Ramos (cell line): ENCODE data around the gene GPR137.

Experiments
- in situ Hi-C: fragments of 300-500 bp; cut with MboI; formaldehyde crosslinking; loops from one replicate; pipeline ENCODE4 v1.14.3; 2022; ENCODE audit warnings: low sequenced_read_pairs; ENCODE audit not compliant: unreplicated experiment

Gene GPR137

GRCh38 chr11:64247729-64248531, 37.7 kb upstream of the GPR137 start:
- in situ Hi-C loops = loop anchor here (25.0 kb wide), 3 partner anchors 889 to 1636 kb away; partner anchors contain the start of genes B3GAT3, EML3, MTA2 and ROM1

GRCh38 chr11:64248578-64248977, 37.1 kb upstream of the GPR137 start:
- in situ Hi-C loops = loop anchor here (25.0 kb wide), 3 partner anchors 889 to 1636 kb away; partner anchors contain the start of genes B3GAT3, EML3, MTA2 and ROM1

DNA sequence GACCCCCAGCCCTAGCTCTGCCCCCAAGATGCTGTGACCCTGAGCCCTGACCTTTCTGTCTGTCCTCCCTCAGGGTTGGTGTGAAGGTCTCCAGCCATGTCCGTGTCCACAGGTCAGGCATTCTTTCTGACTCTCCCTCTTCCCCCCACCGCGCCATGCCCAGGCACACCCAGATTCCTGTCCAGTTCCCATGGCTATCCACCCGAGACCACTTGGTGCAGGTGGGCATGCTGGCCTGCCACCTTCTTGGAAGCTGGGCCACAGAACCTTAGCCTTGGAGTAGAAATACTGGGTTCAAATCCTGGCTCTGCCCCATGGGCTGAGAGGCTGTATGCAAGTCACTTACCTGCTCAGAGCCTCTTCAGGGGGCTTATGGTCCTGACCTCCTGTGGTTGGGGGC, 36.6 kb upstream of the GPR137 start:
- in situ Hi-C loops = loop anchor here (25.0 kb wide), 3 partner anchors 888 to 1637 kb away; partner anchors contain the start of genes B3GAT3, EML3, MTA2 and ROM1

GRCh38 chr11:64249563-64250414, 35.9 kb upstream of the GPR137 start:
- in situ Hi-C loops = loop anchor here (25.0 kb wide), 3 partner anchors 888 to 1637 kb away; partner anchors contain the start of genes B3GAT3, EML3, MTA2 and ROM1

- in situ Hi-C loops = no loop called here
These were observed 35.1 kb upstream of the GPR137 start for GRCh38 chr11:64250415-64251015.

- in situ Hi-C loops = no loop called here
These were observed 34.5 kb upstream of the GPR137 start, which contains the start of gene PLCB3 for GRCh38 chr11:64251016-64251752. Gene PLCB3 (plus strand): TSS chr11:64251530. CDS start chr11:64251650, 120 bp downstream.

- in situ Hi-C loops = no loop called here
These were observed 34.0 kb upstream of the GPR137 start for GRCh38 chr11:64251753-64252002.

DNA sequence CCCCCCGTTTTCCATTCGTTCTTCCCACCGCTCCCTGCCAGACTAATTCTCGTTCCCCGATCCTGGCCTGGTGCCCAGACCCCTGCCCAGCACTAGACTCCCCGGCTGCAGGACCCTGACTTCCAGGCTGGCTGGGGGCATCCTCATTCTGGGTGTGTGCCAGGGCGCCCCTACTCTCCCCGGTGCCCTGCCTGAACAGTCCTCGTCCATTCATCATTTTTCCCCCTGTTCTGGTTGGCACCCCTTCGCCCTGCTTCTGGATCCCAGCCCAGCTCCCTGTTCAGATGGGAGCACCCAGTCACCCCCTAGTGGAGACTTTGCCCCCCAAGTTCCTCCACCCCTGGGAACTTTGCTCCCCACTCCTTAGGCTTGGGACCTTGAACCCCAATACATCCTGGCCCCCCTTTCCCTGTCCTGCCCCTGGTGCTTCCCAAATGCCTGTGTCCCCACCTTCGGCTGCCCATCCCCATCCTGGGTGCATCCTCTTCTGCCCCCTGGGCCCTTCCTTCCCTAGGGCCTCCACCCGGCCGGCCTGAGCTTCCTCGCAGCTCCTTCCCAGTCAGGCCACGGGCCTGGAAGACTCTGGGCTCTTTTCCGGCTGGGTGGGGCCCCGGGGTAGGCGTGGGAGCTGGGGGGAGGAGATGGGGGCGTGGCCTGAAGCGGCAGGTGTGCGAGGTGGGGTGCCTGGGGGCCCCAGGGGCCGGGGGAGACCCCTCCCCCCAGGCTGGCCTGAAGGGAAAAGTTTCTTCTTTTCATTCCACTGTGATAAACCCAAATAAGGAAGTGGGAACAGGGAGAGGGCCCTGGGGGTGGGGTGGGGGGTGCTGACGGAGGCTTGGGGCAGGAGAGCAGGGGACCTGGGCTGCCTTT, 33.4 kb upstream of the GPR137 start:
- in situ Hi-C loops = no loop called here

DNA sequence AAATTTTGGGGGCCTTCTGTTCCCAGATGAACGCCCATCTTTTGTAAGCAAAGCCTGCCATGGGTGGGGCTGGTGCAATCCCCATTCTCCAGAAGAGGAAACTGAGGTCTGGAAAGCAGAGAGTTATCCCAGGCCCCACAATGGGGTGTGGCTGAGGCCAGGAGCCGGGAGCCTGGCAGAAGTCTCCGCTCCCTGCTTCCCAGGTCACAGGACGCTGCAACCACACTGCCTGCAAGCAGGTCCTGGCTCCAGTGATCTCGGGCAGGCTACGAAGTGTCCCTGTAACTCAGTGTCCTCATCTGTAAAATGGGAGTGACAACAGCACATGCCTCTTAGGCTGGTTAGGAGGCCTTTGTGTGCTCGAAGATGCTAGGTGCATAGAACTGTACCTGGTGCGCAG, 32.6 kb upstream of the GPR137 start:
- in situ Hi-C loops = no loop called here

DNA sequence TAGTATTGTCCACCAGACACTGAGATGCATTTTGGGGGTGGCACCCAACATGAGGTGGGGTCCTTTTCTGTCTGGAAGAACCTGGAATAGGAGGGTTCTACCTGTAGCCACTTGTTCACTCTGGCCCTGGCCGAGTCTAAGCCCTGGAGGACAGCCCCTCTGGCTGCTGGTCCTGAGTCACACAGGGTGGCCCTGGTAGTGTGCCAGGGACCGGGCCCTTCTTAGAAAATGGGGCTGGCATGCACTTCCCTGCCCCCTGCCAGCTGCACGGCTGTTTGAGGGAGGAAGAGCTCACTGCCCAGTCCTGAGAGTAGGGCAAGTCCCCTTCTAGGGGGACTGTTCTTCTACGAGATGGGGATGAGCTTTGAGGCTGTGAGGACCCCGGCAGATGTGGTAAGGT, 32.2 kb upstream of the GPR137 start:
- in situ Hi-C loops = no loop called here

DNA sequence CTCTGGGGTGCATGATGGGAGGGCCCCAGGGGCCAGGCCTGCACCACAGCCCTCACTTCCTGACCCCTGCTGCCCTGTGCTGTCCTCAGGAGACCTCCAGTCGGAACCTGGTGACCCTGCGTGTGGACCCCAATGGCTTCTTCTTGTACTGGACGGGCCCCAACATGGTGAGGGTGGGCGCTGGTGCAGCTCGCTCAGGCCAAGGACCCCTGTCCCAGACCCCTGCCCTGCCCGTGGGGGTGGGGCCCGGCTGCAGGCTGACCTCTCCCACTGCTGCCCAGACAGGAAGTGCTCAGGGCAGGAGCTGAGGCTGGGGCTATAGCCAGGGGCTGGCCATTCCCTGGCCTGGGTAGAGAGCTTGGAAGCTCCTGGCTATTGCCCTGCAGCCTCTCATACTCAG, 31.3 kb upstream of the GPR137 start:
- in situ Hi-C loops = no loop called here

- in situ Hi-C loops = no loop called here
These were observed 30.2 kb upstream of the GPR137 start for GRCh38 chr11:64255135-64256128.

DNA sequence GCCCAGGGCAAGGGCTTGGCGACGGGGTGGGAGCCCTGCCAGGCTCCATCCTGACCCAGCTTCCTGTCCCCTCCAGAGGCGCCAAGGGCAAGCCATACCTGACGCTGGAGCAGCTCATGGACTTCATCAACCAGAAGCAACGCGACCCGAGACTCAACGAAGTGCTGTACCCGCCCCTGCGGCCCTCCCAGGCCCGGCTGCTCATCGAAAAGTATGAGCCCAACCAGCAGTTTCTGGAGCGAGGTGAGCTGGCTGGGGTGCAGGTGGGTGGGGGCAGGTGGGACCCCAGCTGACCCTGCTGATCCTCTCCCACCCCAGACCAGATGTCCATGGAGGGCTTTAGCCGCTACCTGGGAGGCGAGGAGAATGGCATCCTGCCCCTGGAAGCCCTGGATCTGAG, 29.3 kb upstream of the GPR137 start:
- in situ Hi-C loops = no loop called here

DNA sequence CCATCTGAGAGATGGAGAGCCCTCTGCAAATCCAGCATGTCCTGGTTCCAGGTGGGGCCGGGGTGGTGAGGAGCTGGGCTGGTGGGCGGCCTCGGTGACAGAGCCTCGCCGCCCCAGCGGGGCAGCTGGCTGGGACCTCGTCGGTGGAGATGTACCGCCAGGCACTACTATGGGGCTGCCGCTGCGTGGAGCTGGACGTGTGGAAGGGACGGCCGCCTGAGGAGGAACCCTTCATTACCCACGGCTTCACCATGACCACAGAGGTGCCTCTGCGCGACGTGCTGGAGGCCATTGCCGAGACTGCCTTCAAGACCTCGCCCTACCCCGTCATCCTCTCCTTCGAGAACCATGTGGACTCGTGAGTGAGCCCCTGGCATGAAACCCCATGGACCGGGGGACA, 27.3 kb upstream of the GPR137 start:
- in situ Hi-C loops = no loop called here

- in situ Hi-C loops = no loop called here
These were observed 26.6 kb upstream of the GPR137 start for GRCh38 chr11:64258946-64259532.

DNA sequence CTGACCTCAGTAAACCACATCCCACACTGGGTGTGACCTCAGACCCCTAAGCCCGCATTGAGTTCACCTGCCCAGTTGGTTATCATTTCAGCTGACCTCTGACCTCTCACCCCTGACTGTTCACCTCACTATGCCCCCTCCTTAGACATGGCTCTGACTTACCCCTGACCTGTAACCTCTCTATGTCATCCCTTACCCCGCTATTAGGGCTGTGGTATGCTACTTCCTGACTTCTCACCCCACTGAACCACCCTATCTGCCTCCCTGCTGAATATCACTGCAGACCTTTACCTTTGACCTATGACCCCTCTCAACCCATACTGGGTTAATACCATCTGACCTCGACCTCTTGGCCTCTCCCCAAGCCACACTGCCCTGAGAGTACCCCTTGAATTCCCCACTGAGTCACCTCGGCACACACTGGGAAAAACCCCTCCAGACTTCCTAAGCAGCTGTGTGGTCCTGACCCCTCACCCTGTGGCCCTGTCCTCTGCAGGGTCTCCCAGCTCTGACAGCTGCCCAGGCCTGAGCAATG, 26.0 kb upstream of the GPR137 start:
- in situ Hi-C loops = no loop called here

DNA sequence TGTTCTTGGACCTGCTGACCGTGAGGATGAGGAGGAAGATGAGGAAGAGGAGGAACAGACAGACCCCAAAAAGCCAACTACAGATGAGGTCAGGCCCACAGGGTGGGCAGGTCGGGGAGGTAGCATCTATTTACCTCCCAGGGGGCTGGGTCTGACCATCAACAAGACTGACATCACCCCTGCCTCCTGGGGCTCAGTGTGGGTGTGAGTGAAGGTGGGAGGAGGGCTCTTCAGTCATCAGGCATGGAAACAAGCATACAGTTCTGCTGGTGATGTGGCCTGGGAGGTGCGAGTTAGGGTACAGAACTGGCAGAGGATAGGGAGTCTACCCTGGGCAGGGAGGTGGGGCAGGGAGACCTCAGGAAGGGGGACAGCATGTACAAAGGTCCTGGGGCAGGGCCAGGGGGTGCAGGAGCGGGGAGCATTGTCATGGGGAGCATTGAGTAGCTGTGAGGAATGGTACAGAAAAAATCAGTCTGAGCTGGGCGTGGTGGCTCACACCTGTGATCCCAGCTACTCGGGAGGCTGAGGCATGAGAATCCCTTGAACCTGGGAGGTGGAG, 25.4 kb upstream of the GPR137 start:
- in situ Hi-C loops = no loop called here
